ENCODE results near the gene AIFM2. TPM values are rescaled to one million over a fixed set of nuclear protein-coding genes. Genes with fewer than 3 reads are reported as not detected.
"Not testable (repeated sequence)": the region's sequence is repeated elsewhere in the genome, so short reads cannot be mapped to it uniquely, and the experiment has no call there.

Gene AIFM2
- 20.7 and 21.8 TPM in 2 replicates for total RNA-seq (2014; rRNA removed; shearing (Covaris generic); ENCODE audit: low replicate concordance)

DNA sequence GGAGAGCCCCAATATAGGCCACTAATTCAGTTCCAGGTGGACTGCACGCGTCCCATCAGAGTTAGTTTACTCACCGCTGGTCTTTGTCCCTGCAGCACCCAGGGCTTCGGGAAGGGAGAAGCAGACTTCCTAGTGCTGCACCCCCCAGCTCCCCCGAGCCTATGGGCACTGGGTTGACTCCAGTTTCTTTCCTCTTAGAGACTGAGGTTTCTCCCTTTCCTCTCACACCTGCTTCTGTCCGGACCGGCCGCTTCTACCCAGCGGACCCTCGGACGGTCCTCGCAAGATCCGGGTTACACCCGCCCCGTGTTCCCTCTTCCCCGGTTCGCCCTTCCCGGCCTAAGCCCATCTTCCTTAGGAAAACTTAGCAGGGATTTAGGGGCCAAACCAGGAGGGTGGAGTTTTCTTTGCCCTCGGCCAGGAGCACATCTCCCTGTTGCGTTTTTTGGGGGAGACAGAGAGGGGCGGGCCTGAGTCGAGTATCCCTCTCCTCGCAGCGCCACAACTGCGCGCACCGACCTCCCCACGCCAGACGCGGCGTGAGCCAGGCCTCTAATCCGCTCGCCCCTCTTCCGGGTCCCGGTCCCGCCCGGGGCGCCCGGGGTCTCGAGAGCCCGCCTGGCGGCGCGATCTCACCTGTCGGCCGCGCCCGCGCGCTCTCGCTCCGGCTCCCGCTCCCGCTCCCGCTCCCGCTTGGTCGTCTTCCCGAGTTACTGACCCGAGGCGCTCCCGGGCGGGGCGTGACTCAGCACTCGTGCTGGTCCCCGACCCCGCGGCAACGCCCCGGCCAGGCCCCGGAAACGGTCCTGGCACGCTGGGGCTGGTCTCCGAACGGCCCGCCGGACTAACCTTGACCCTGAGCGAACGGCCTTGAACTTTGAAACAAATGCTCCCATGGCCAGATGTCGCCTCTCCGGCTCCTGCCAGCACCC is at the start of gene AIFM2:
Gene AIFM2, minus strand, starts transcription at position 728 of the 932 bp plus-strand sequence. CDS start 8,741 bp downstream, outside the sequence.
- Histone ChIP-seq H3K9me3 (no peaks in the 10 kb centered on the region), H3K27me3 (no peaks in the 10 kb centered on the region), H3K4me3 (peak within 1 kb of the TSS; percentile 67), H3K36me3 (peaks cover 3% of the 10 kb centered on the region)
- peak; percentile 93 for DNase-seq

DNA sequence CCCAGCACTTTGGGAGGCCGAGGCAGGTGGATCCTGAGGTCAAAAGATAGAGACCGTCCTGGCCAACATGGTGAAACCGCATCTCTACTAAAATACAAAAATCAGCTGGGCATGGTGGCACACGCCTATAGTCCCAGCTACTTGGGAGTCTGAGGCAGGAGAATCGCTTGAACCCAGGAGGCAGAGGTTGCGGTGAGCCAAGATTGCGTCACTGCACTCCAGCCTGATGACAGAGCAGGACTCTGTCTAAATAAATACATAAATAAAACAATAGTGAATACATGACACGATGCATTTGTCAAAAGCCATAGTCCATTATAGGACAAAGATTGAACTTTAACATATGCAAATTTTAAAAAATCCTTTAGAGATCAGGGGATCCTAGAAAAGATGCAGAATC is 46.6 kb upstream of the AIFM2 start:
- not testable (repeated sequence) for H3K27me3 ChIP-seq, H3K36me3 ChIP-seq, DNase-seq, H3K4me3 ChIP-seq
- H3K9me3 ChIP-seq: peaks cover 11% of the 10 kb centered on the region

DNA sequence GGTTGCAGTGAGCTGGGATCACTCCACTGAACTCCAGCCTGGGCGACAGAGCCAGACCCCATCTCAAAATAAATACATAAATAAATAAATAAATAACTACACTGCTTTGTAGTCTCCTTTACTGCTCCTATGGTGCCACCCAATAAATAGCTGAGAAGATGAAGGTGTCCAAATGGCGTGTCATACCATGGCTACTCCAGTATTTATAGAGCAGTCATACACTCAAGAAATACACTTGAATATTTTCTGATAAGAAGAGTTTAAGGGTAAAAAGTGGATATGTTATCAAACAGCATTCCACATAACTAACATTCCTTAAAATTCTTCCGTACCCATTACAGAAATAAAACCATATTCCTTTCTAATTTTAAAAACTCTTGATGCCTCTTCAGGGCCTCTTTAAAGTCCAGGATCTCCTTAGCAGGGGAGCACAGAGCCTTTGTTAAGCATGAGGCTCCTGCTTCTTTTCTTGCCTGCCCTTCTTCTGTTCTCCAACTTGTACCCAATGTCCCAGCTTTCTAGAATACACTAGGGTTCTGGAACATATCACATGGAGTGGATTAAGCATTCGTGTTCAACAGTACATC is 45.6 kb upstream of the AIFM2 start:
- Histone ChIP-seq H3K27me3 (no peaks in the 10 kb centered on the region), H3K9me3 (peaks cover 11% of the 10 kb centered on the region), H3K36me3 (no peaks in the 10 kb centered on the region), H3K4me3 (no peak overlapping the region)
- DNase-seq: no peak

GRCh38 chr10:70176441-70176840 is 43.8 kb upstream of the AIFM2 start:
- Histone ChIP-seq H3K9me3 (peaks cover 12% of the 10 kb centered on the region), H3K27me3 (no peaks in the 10 kb centered on the region), H3K36me3 (no peaks in the 10 kb centered on the region), H3K4me3 (no peak overlapping the region)
- DNase-seq: no peak

- H3K36me3 ChIP-seq: no peaks in the 10 kb centered on the region; the same call in 1 of the 2 replicates
- no peaks in the 10 kb centered on the region for H3K27me3 ChIP-seq
- peaks cover 17% of the 10 kb centered on the region for H3K9me3 ChIP-seq
- DNase-seq: no peak
- H3K4me3 ChIP-seq: no peak overlapping the region
Measured at GRCh38 chr10:70175516-70175915, 42.9 kb upstream of the AIFM2 start.

GRCh38 chr10:70174058-70174741 is 41.6 kb upstream of the AIFM2 start:
- Histone ChIP-seq H3K27me3 (no peaks in the 10 kb centered on the region), H3K9me3 (peaks cover 7% of the 10 kb centered on the region), H3K36me3 (no peaks in the 10 kb centered on the region; the same call in 1 of the 2 replicates), H3K4me3 (no peak overlapping the region)
- DNase-seq: no peak

DNA sequence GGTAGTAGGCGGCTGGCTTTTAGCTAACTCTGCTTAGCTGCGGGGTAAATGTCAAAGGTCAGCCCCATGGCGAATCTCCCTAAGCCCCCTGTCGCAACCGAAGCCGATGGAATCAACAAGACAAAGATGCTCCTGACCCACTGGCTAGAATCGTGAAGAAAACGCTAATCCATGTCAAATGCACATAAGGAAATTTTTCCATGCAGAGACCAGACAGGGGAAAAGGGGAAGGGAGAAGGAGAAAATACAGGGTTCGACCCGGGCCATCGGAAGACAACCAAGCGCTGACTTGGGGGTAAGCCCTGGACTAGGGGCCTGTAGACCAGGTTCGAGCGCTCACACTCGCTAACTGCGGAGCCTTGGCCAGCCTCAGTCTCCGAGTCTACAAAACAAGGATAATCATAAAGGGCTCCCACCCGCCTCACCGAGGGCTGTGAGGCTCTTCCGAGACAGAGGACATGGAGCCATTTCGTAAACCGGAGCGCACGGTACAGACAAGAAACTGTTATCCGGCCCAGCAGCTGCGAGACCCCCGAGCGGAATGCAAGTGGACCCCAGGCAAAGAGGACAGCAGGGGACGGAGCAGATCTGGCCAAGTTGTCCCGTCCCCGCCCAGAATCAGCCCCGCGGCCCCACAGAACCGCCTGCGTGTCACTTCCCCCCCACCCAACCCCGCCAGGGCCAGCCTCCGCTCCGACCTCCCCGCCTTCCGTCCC is 37.2 kb upstream of the AIFM2 start:
- peak overlapping the region; percentile 91 for H3K4me3 ChIP-seq
- H3K36me3 ChIP-seq: peaks cover 35% of the 10 kb centered on the region
- peaks cover 6% of the 10 kb centered on the region for H3K9me3 ChIP-seq
- no peak for DNase-seq
- H3K27me3 ChIP-seq: no peaks in the 10 kb centered on the region

GRCh38 chr10:70169011-70169410 is 36.4 kb upstream of the AIFM2 start:
- peak overlapping the region; percentile 91 for H3K4me3 ChIP-seq
- peaks cover 6% of the 10 kb centered on the region for H3K9me3 ChIP-seq
- H3K36me3 ChIP-seq: peaks cover 43% of the 10 kb centered on the region
- no peaks in the 10 kb centered on the region for H3K27me3 ChIP-seq
- DNase-seq: no peak

DNA sequence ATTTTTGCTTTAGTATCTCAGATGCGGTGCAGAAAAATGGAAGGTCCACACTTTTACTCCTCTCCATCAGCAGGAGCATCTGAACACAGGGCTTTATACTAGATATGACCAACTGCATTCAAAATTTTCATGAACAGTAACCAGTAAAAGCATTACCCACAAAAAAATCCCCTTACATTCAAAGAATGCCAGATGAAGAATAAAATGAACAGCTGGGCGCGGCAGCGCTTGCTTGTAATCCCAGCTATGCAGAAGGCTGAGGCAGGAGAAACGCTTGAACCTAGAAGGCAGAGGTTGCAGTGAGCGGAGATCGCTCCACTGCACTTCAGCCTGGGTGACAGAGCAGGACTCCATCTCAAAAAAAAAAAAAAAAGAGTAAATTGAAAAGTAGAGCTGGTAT is 34.6 kb upstream of the AIFM2 start:
- H3K4me3 ChIP-seq: no peak overlapping the region
- H3K9me3 ChIP-seq: peaks cover 6% of the 10 kb centered on the region
- peaks cover 48% of the 10 kb centered on the region for H3K36me3 ChIP-seq
- DNase-seq: no peak
- no peaks in the 10 kb centered on the region for H3K27me3 ChIP-seq

DNA sequence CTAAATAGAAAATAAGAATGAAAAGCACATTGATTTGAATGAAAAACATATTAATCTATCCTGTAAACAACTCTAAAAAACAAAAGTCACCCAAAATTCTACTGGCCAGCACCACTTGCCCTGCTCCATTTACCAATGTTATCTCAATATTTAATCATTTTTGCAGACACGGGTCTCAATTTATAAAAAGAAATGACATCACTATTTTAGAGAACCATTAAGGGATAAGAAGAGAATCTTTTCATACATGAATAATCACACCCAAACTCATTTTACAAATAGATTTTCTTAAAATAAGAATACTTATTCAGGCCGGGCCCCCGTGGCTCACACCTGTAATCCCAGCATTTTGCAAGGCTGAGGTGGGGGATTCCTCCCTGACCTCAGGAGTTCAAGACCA is 33.8 kb upstream of the AIFM2 start:
- no peaks in the 10 kb centered on the region for H3K27me3 ChIP-seq
- no peak for DNase-seq
- H3K36me3 ChIP-seq: peaks cover 55% of the 10 kb centered on the region

GRCh38 chr10:70164163-70164562 is 31.5 kb upstream of the AIFM2 start:
- no peaks in the 10 kb centered on the region for H3K27me3 ChIP-seq
- DNase-seq: no peak
- H3K36me3 ChIP-seq: peaks cover 76% of the 10 kb centered on the region
- H3K9me3 ChIP-seq: no peaks in the 10 kb centered on the region
- H3K4me3 ChIP-seq: no peak overlapping the region

More for the DNA sequence above, 33.8 kb upstream of the AIFM2 start:
- H3K9me3 ChIP-seq: peaks cover 4% of the 10 kb centered on the region
- H3K4me3 ChIP-seq: no peak overlapping the region

- DNase-seq: no peak
- H3K36me3 ChIP-seq: peaks cover 79% of the 10 kb centered on the region
- H3K9me3 ChIP-seq: no peaks in the 10 kb centered on the region
- H3K27me3 ChIP-seq: no peaks in the 10 kb centered on the region
- no peak overlapping the region for H3K4me3 ChIP-seq
Measured at GRCh38 chr10:70163448-70163847, 30.8 kb upstream of the AIFM2 start.

DNA sequence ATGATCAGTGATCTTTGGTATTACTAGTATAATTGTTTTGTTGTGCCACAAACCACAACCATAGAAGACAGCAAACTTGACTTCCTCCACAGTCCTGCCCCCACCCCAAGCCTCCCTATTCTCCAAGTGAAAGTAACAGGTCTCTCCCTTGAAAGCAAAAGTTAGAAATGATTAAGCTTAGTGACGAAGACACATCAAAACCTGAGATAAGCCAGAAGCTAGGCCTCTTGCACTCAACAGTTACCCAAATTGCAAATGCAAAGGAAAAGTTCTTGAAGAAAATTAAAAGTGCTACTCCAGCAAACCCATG is 30.2 kb upstream of the AIFM2 start:
- Histone ChIP-seq H3K36me3 (peaks cover 79% of the 10 kb centered on the region), H3K27me3 (no peaks in the 10 kb centered on the region), H3K4me3 (no peak overlapping the region)

GRCh38 chr10:70162151-70162891 is 29.7 kb upstream of the AIFM2 start:
- Histone ChIP-seq H3K27me3 (no peaks in the 10 kb centered on the region), H3K4me3 (no peak overlapping the region), H3K9me3 (no peaks in the 10 kb centered on the region), H3K36me3 (peaks cover 78% of the 10 kb centered on the region)
- no peak for DNase-seq

More for the DNA sequence above, 30.2 kb upstream of the AIFM2 start:
- no peak for DNase-seq
- no peaks in the 10 kb centered on the region for H3K9me3 ChIP-seq

GRCh38 chr10:70160798-70161197 is 28.2 kb upstream of the AIFM2 start:
- no peak for DNase-seq
- H3K36me3 ChIP-seq: peaks cover 78% of the 10 kb centered on the region

GRCh38 chr10:70159366-70159765 is 26.7 kb upstream of the AIFM2 start:
- DNase-seq, H3K4me3 ChIP-seq, H3K9me3 ChIP-seq, H3K27me3 ChIP-seq: not testable (repeated sequence)
- H3K36me3 ChIP-seq: peaks cover 80% of the 10 kb centered on the region

More at GRCh38 chr10:70160798-70161197, 28.2 kb upstream of the AIFM2 start:
- no peaks in the 10 kb centered on the region for H3K9me3 ChIP-seq
- no peaks in the 10 kb centered on the region for H3K27me3 ChIP-seq
- H3K4me3 ChIP-seq: no peak overlapping the region
